ENCODE results near the gene RHOBTB3. TPM values are rescaled to one million over a fixed set of nuclear protein-coding genes. Genes with fewer than 3 reads are reported as not detected.

The RHOBTB3 gene
- total RNA-seq, 1 experiment from 2014 or later: 6.8 TPM

GRCh38 chr5:95839658-95840057 lies 108.5 kb downstream of the RHOBTB3 start:
- Histone ChIP-seq H2BK15ac (ENCODE audit: low read depth, low read length) (no peak overlapping the region), H3K27me3 (ENCODE audit: insufficient read depth, low read length) (no peaks in the 10 kb centered on the region), H2BK20ac (ENCODE audit: low read depth, low read length, poor library complexity, severe bottlenecking) (no peak overlapping the region), H3K23me2 (ENCODE audit: insufficient read length, low read depth, low read length, poor library complexity, severe bottlenecking) (no peaks in the 10 kb centered on the region), H2BK12ac (ENCODE audit: insufficient read length, low read depth, low read length) (no peak overlapping the region), H4K20me1 (ENCODE audit: control insufficient read depth, insufficient read depth, insufficient read length) (no peaks in the 10 kb centered on the region), H2BK120ac (ENCODE audit: low read depth, low read length, poor library complexity, severe bottlenecking) (no peak overlapping the region), H3K4me2 (ENCODE audit: insufficient read depth, insufficient read length, low read length) (no peak overlapping the region), H2BK5ac (ENCODE audit: insufficient read length, low read length) (no peak overlapping the region), H3K79me1 (ENCODE audit: insufficient read depth, low read depth, low read length, poor library complexity, severe bottlenecking) (no peaks in the 10 kb centered on the region), H2AFZ (ENCODE audit: low read length) (no peak overlapping the region), H3K18ac (ENCODE audit: insufficient read length, low read depth, low read length) (no peak overlapping the region), H3K23ac (ENCODE audit: insufficient read length, low read depth, low read length) (no peak overlapping the region), H4K8ac (replicated peaks; ENCODE audit: insufficient read length, low read depth, low read length) (no peak overlapping the region), H4K5ac (ENCODE audit: insufficient read length, low read depth, low read length) (no peak overlapping the region), H3T11ph (ENCODE audit: low read length) (no peak overlapping the region), H3K4ac (ENCODE audit: low read depth, low read length) (no peak overlapping the region), H3K14ac (ENCODE audit: insufficient read depth, low read length) (no peak overlapping the region), H3K27ac (ENCODE audit: insufficient read length, low read depth, low read length) (no peak overlapping the region), H3K4me1 (ENCODE audit: insufficient read depth, low read length) (no peaks in the 10 kb centered on the region), H4K91ac (ENCODE audit: insufficient read length, low read depth, low read length) (no peak overlapping the region), H3K9me3 (ENCODE audit: control insufficient read depth, low read depth, low read length) (no peaks in the 10 kb centered on the region), H3K9ac (ENCODE audit: extremely low read depth, insufficient read length, low read length) (no peak overlapping the region), H3K79me2 (ENCODE audit: insufficient read depth, low read length) (no peaks in the 10 kb centered on the region), H3K56ac (ENCODE audit: insufficient read length, low read depth, low read length) (no peak overlapping the region), H2AK5ac (ENCODE audit: insufficient read length, low read length) (no peak overlapping the region)
- Mint-ChIP-seq H3K27ac (no peak overlapping the region), H3K4me1 (peaks cover 0 to 5% of the 10 kb centered on the region in 2 experiments; a peak in 3 of 4 replicates), H3K9me3 (no peaks in the 10 kb centered on the region), H3K4me3 (no peak overlapping the region), H3K36me3 (ENCODE audit: insufficient read depth in 1 of 3, low read depth in 3 of 3) (no peaks in the 10 kb centered on the region), H3K27me3 (ENCODE audit: low read depth) (peaks cover 7% of the 10 kb centered on the region; the same call in 1 of the 2 replicates)
- no CpG with 5 or more reads among the region's 2 CpGs for WGBS (ENCODE audit: extremely low coverage, insufficient read length, low lambda C conversion rate)
- no peak for TF ChIP-seq CTCF (conservative IDR thresholded peaks at IDR 0.05)
- DNase-seq: no peak
